H1 (cell line): ENCODE results near the gene TRDN. TPM values are rescaled to one million over a fixed set of nuclear protein-coding genes. Genes with fewer than 3 reads are reported as not detected.

Experiments
- CTCF ChIA-PET: fragments of 300-600 bp; sonication (Branson Sonifier 250); formaldehyde crosslinking; loops from one replicate; lab custom pipeline; 2021; ENCODE audit not compliant: partially characterized antibody; lab: Charles Lee
- POLR2A ChIA-PET: fragments of 300-600 bp; sonication (Branson Sonifier 250); formaldehyde crosslinking; loops from one replicate; lab custom pipeline; 2021; ENCODE audit warnings: inconsistent platforms; ENCODE audit not compliant: partially characterized antibody; lab: Charles Lee
- DNase-seq, 2 experiments: peaks; one replicate each; pipeline versions ENCODE4 v3.0.0 to v3.0.0-alpha.2; 2010 to 2022; ENCODE audit warnings: low spot score in 2 of 2, low read depth in 1 of 2, mixed read lengths in 1 of 2
- FAIRE-seq: peaks from 2 replicates; lab custom pipeline; 2011; peaks lifted over from hg19 to GRCh38; lab: Jason Lieb, UNC
- H2AFZ ChIP-seq: 2 replicates; pipeline ENCODE4 v1.8.1; 2012; ENCODE audit warnings: low read length, inconsistent platforms
- H2AK5ac ChIP-seq: 2 replicates; pipeline ENCODE4 v1.6.1; 2013; ENCODE audit warnings: low read depth, low read length
- H2BK120ac ChIP-seq: replicated peaks from 2 replicates; pipeline ENCODE3; 2013; ENCODE audit warnings: low read depth, low read length, inconsistent platforms
- H2BK12ac ChIP-seq: 2 replicates; pipeline ENCODE4 v1.6.1; 2013; ENCODE audit warnings: low read depth, low read length
- H2BK15ac ChIP-seq: 2 replicates; pipeline ENCODE4 v1.6.1; 2013; ENCODE audit warnings: low read length
- H2BK20ac ChIP-seq: 2 replicates; pipeline ENCODE4 v1.6.1; 2013; ENCODE audit warnings: low read length
- H2BK5ac ChIP-seq: 2 replicates; pipeline ENCODE4 v1.6.1; 2013; ENCODE audit warnings: low read depth, low read length
- H3K14ac ChIP-seq: 2 replicates; pipeline ENCODE4 v1.6.1; 2013; ENCODE audit warnings: inconsistent platforms; ENCODE audit not compliant: insufficient read length
- H3K18ac ChIP-seq: 2 replicates; pipeline ENCODE4 v1.6.1; 2013; ENCODE audit warnings: low read length; ENCODE audit errors: extremely low read depth
- H3K23ac ChIP-seq: 2 replicates; pipeline ENCODE4 v1.6.1; 2013; ENCODE audit warnings: inconsistent platforms; ENCODE audit not compliant: insufficient read length
- H3K23me2 ChIP-seq: 2 replicates; pipeline ENCODE4 v1.6.1; 2013; ENCODE audit warnings: low read depth, low read length
- H3K27ac ChIP-seq: 2 replicates; pipeline ENCODE4 v1.6.1; 2011; ENCODE audit warnings: low read depth, low read length, inconsistent platforms
- H3K27me3 ChIP-seq, 4 experiments: replicated peaks in 1 of 4; 1 replicate in 1 of 4; 2 replicates in 3 of 4; pipeline versions ENCODE4 v1.6.1 to v1.8.1; 2011 to 2013; ENCODE audit warnings: low read length in 3 of 4, mild to moderate bottlenecking in 3 of 4, inconsistent platforms in 2 of 4, mixed read lengths in 2 of 4, moderate library complexity in 1 of 4; ENCODE audit not compliant: control insufficient read depth in 3 of 4, insufficient read depth in 3 of 4; ENCODE audit errors: extremely low read depth in 1 of 4
- H3K36me3 ChIP-seq, 4 experiments: 2 replicates each; pipeline versions ENCODE4 v1.6.1 to v1.8.1; 2011 to 2013; ENCODE audit warnings: mild to moderate bottlenecking in 4 of 4, low read length in 3 of 4, moderate library complexity in 2 of 4, control low read depth in 1 of 4, inconsistent platforms in 1 of 4; ENCODE audit not compliant: insufficient read depth in 4 of 4, control insufficient read depth in 2 of 4
- H3K4ac ChIP-seq: replicated peaks from 2 replicates; pipeline ENCODE3; 2013; ENCODE audit warnings: low read length, low read depth, mixed read lengths, inconsistent platforms; ENCODE audit not compliant: insufficient read length
- H3K4me1 ChIP-seq, 4 experiments: replicated peaks in 1 of 4; 1 replicate in 1 of 4; 2 replicates in 3 of 4; pipeline versions ENCODE4 v1.6.1 to v1.8.1; 2011 to 2013; ENCODE audit warnings: low read length in 3 of 4, inconsistent platforms in 2 of 4, mixed read lengths in 1 of 4; ENCODE audit not compliant: insufficient read depth in 4 of 4, control insufficient read depth in 3 of 4
- H3K4me2 ChIP-seq, 2 experiments: 2 replicates each; pipeline versions ENCODE4 v1.6.1 to v1.8.1; 2011 to 2013; ENCODE audit warnings: low read depth in 2 of 2, low read length in 2 of 2, control low read depth in 1 of 2, inconsistent platforms in 1 of 2, mild to moderate bottlenecking in 1 of 2; ENCODE audit not compliant: insufficient read depth in 1 of 2
- H3K4me3 ChIP-seq, 4 experiments: fragments of 200-600, 300-600 bp in 1 of 4; sonication (generic), shearing (Covaris generic), sonication (Bioruptor Twin) in 1 of 4; 2 replicates each; pipeline versions ENCODE4 v1.5.1 to v1.8.1; 2011 to 2016; ENCODE audit warnings: low read length in 4 of 4, low read depth in 3 of 4, control low read depth in 2 of 4, inconsistent platforms in 2 of 4, mild to moderate bottlenecking in 2 of 4, mixed read lengths in 1 of 4, moderate library complexity in 1 of 4; ENCODE audit not compliant: insufficient read depth in 2 of 4; ENCODE audit errors: extremely low read depth in 1 of 4
- H3K56ac ChIP-seq: replicated peaks from 2 replicates; pipeline ENCODE3; 2013; ENCODE audit warnings: low read depth, mild to moderate bottlenecking, mixed read lengths, low read length, inconsistent platforms; ENCODE audit not compliant: insufficient read length
- H3K79me1 ChIP-seq: 2 replicates; pipeline ENCODE4 v1.6.1; 2013; ENCODE audit warnings: low read depth, low read length, control low read depth
- H3K79me2 ChIP-seq, 2 experiments: 2 replicates each; pipeline versions ENCODE4 v1.6.1 to v1.8.1; 2012 to 2013; ENCODE audit warnings: low read length in 2 of 2, mild to moderate bottlenecking in 2 of 2, inconsistent platforms in 1 of 2; ENCODE audit not compliant: insufficient read depth in 2 of 2, control insufficient read depth in 1 of 2
- H3K9ac ChIP-seq, 4 experiments: replicated peaks in 1 of 4; 1 replicate in 1 of 4; 2 replicates in 3 of 4; pipeline versions ENCODE4 v1.6.1 to v1.8.1; 2011 to 2013; ENCODE audit warnings: low read depth in 3 of 4, low read length in 3 of 4, control low read depth in 2 of 4, mild to moderate bottlenecking in 2 of 4, moderate library complexity in 2 of 4, inconsistent platforms in 1 of 4; ENCODE audit errors: extremely low read depth in 1 of 4
- H3K9me3 ChIP-seq, 2 experiments: 2 replicates each; pipeline versions ENCODE4 v1.6.1 to v1.8.1; 2012 to 2013; ENCODE audit warnings: mild to moderate bottlenecking in 2 of 2, moderate library complexity in 2 of 2, control low read depth in 1 of 2, inconsistent platforms in 1 of 2, low read depth in 1 of 2, low read length in 1 of 2, mixed read lengths in 1 of 2; ENCODE audit not compliant: insufficient read depth in 2 of 2
- H4K20me1 ChIP-seq, 2 experiments: replicated peaks in 1 of 2; 2 replicates each; pipeline versions ENCODE3 to v1.8.1; 2011 to 2013; ENCODE audit warnings: inconsistent platforms in 2 of 2, low read length in 2 of 2, mild to moderate bottlenecking in 1 of 2; ENCODE audit not compliant: insufficient read depth in 2 of 2, control insufficient read depth in 1 of 2
- H4K5ac ChIP-seq: 2 replicates; pipeline ENCODE4 v1.6.1; 2013; ENCODE audit warnings: low read length, low read depth, mixed read lengths, inconsistent platforms; ENCODE audit not compliant: insufficient read length
- H4K8ac ChIP-seq: 2 replicates; pipeline ENCODE4 v1.8.0; 2013; ENCODE audit warnings: mild to moderate bottlenecking, moderate library complexity, low read length, inconsistent platforms; ENCODE audit not compliant: insufficient read depth; ENCODE audit errors: extremely low read depth
- H4K91ac ChIP-seq: replicated peaks from 2 replicates; pipeline ENCODE3; 2013; ENCODE audit warnings: low read length, mixed read lengths, inconsistent platforms; ENCODE audit not compliant: insufficient read length
- BCL11A ChIP-seq, 2 experiments: IDR thresholded peaks; one replicate each; pipeline ENCODE4 v1.6.1; 2011; ENCODE audit warnings: low read depth in 2 of 2, low read length in 2 of 2, mild to moderate bottlenecking in 2 of 2
- GTF2F1 ChIP-seq: IDR thresholded peaks from 2 replicates; pipeline ENCODE4 v1.6.1; 2012; ENCODE audit warnings: low read depth, low read length, improper control_type of control experiment, borderline replicate concordance
- JUN ChIP-seq: IDR thresholded peaks from 2 replicates; pipeline ENCODE4 v1.6.1; 2011; ENCODE audit warnings: low read depth, mild to moderate bottlenecking, improper control_type of control experiment, low read length
- SUZ12 ChIP-seq: fragments of 200-600 bp; sonication (generic); IDR thresholded peaks from 2 replicates; pipeline ENCODE4 v1.6.1; 2012; ENCODE audit warnings: mild to moderate bottlenecking, inconsistent platforms, low read length, moderate library complexity, mixed read lengths
- ZNF274 ChIP-seq: IDR thresholded peaks from 2 replicates; pipeline ENCODE4 v1.7.0; 2012; ENCODE audit warnings: low read length, borderline replicate concordance; ENCODE audit errors: extremely low read depth
- polyA plus RNA-seq, 7 experiments: library from polyadenylated mRNA; depleted of rRNA in 3 of 7; stranded (reverse) in 5 of 7; unstranded in 2 of 7; fragments of >200 nt in 5 of 7; fragments of 200-250 nt in 2 of 7; gene quantifications; 1 replicate in 5 of 7; 2 replicates in 1 of 7; 4 replicates in 1 of 7; pipeline versions ENCODE4 v1.2.1 to v1.2.3, GENCODE V29; 2011 to 2013; ENCODE audit warnings: missing spikeins in 2 of 7, mixed read lengths in 2 of 7
- total RNA-seq: library from RNA; stranded (reverse); fragmentation: NEBNext Ultra II Directional; extraction: Animal tissue kit (Norgen Biotek cat#: 25700); gene quantifications from 2 replicates; pipeline ENCODE4 v1.2.1, GENCODE V29; 2021

Gene TRDN
- total and polyA plus RNA-seq, 2 of the 8 experiments (the other 6 are each of a cell fraction or from before 2014, with no cell fraction given), result 1.6 to 41.6 TPM

GRCh38 chr6:123610779-123611178, 26.0 kb downstream of the TRDN start:
- H4K20me1 ChIP-seq, result no peaks in the 10 kb centered on the region
- no peak overlapping the region for H3K18ac ChIP-seq
- peaks cover 0 to 5% (median 3%) of the 10 kb centered on the region in 4 experiments; a peak in 5 of 7 replicates for H3K4me1 ChIP-seq
- H4K5ac ChIP-seq, result no peak overlapping the region
- no peak overlapping the region for H2BK5ac ChIP-seq
- H3K27me3 ChIP-seq, result no peaks in the 10 kb centered on the region
- H3K9me3 ChIP-seq, result no peaks in the 10 kb centered on the region
- no peak overlapping the region for H4K8ac ChIP-seq
- no peak overlapping the region for H3K4ac ChIP-seq
- H2BK15ac ChIP-seq, result no peak overlapping the region
- no peak overlapping the region for H2BK12ac ChIP-seq
- DNase-seq (no peak), FAIRE-seq (no peak)
- no peaks in the 10 kb centered on the region for H3K79me2 ChIP-seq
- no peak overlapping the region for H2BK20ac ChIP-seq
- no peak overlapping the region for H3K27ac ChIP-seq
- H4K91ac ChIP-seq, result no peak overlapping the region
- CTCF ChIA-PET, result no interaction called here
- H3K14ac ChIP-seq, result no peak overlapping the region
- no peak overlapping the region for H3K4me2 ChIP-seq
- H3K79me1 ChIP-seq, result no peaks in the 10 kb centered on the region
- H3K36me3 ChIP-seq, result no peaks in the 10 kb centered on the region
- H3K23me2 ChIP-seq, result no peaks in the 10 kb centered on the region; the same call in 1 of the 2 replicates
- no peak overlapping the region for H2AK5ac ChIP-seq
- H3K9ac ChIP-seq, result no peak overlapping the region
- H2BK120ac ChIP-seq, result no peak overlapping the region
- no peak overlapping the region for H3K56ac ChIP-seq
- H3K23ac ChIP-seq, result no peak overlapping the region
- POLR2A ChIA-PET, result interaction anchor here (1.2 kb wide), 1 partner anchor 12 kb away, joined by 3 read pairs; no protein-coding TSS in a partner anchor
- H3K4me3 ChIP-seq, result no peak overlapping the region
- no peak overlapping the region for H2AFZ ChIP-seq
- TF ChIP-seq GTF2F1 (no peak), SUZ12 (no peak), JUN (no peak), ZNF274 (no peak), BCL11A (IDR thresholded peaks at IDR 0.05; ENCODE audit: low read depth in 2 of 2, low read length in 2 of 2) (no peak)
